Thyroid gland (tissue), 4 donors: ENCODE measurements around the gene LRRN4CL. TPM values are rescaled to one million over a fixed set of nuclear protein-coding genes. Genes with fewer than 3 reads are reported as not detected.
A peak's percentile ranks its signal among the peaks of the same experiment; 100 is the strongest.

Experiments
- DNase-seq, 2 donors: peaks; one replicate each; pipeline ENCODE4 v3.0.0-alpha.2; 2019
- H3K27ac ChIP-seq, 3 donors: fragments of 200-600 bp; sonication (generic); 1 replicate in 2 of 3; 2 replicates in 1 of 3; pipeline ENCODE4 v1.5.1; 2016 to 2019; ENCODE audit warnings: mild to moderate bottlenecking in 1 of 3, moderate library complexity in 1 of 3
- H3K27me3 ChIP-seq: fragments of 200-600 bp; sonication (generic); one replicate; pipeline ENCODE4 v1.5.1; 2019
- H3K36me3 ChIP-seq, 2 donors: fragments of 200-600 bp; sonication (generic); one replicate each; pipeline ENCODE4 v1.5.1; 2016 to 2019
- H3K4me1 ChIP-seq, 2 donors: fragments of 200-600 bp; sonication (generic); one replicate each; pipeline ENCODE4 v1.5.1; 2017 to 2019
- H3K4me3 ChIP-seq, 3 donors: fragments of 200-600 bp; sonication (generic); replicated peaks in 1 of 3; 1 replicate in 2 of 3; 2 replicates in 1 of 3; pipeline ENCODE4 v1.5.1; 2016; ENCODE audit warnings: mild to moderate bottlenecking in 1 of 3
- H3K9me3 ChIP-seq: fragments of 200-600 bp; sonication (generic); one replicate; pipeline ENCODE4 v1.5.1; 2017
- CTCF ChIP-seq, 6 experiments: fragments of 200-600 bp in 3 of 6; fragments of 450-650 bp in 3 of 6; sonication (generic) in 3 of 6; IDR thresholded peaks; one replicate each; pipeline ENCODE4 v1.5.1; 2016 to 2019; ENCODE audit warnings: antibody characterized with exemption in 6 of 6, mild to moderate bottlenecking in 2 of 6, inconsistent platforms in 1 of 6, moderate library complexity in 1 of 6
- POLR2A ChIP-seq, 2 donors: fragments of 450-650 bp; IDR thresholded peaks; one replicate each; pipeline ENCODE4 v1.6.1; 2017; ENCODE audit warnings: antibody characterized with exemption in 2 of 2, mild to moderate bottlenecking in 2 of 2, moderate library complexity in 1 of 2
- WGBS, 2 donors: methylation state at CpG; one replicate each; pipeline ENCODE4 v1.1.5; 2017; 5-methylcytosine and 5-hydroxymethylcytosine counted together
- intact Hi-C: fragments of 100-400 bp; cut with DNase I; formaldehyde crosslinking; loops from one replicate; pipeline ENCODE4 v1.15.1; 2023
- total RNA-seq, 4 donors: library from RNA; depleted of rRNA; stranded (reverse); fragments of >200 nt; gene quantifications; one replicate each; pipeline ENCODE4 v1.2.3, GENCODE V29; 2016

The LRRN4CL gene
- total RNA-seq, 4 donors from 2014 or later: 2.5 to 18.3 (median 9.0) TPM

- intact Hi-C loops: no loop called here
- TF ChIP-seq CTCF (IDR thresholded peaks at IDR 0.05): no peak
- no peak for TF ChIP-seq POLR2A (IDR thresholded peaks at IDR 0.05)
- Histone ChIP-seq H3K36me3 (no peaks in the 10 kb centered on the region), H3K27ac (no peak overlapping the region), H3K9me3 (no peaks in the 10 kb centered on the region), H3K27me3 (no peaks in the 10 kb centered on the region), H3K4me3 (no peak overlapping the region), H3K4me1 (peaks cover 22 to 37% of the 10 kb centered on the region in 2 donors)
- 70 to 85% methylated on average over 4 of the region's 4 CpGs for WGBS, 2 donors
- no peak for DNase-seq
These were observed 19.7 kb downstream of the LRRN4CL start for GRCh38 chr11:62669420-62670161.

GRCh38 chr11:62667460-62667859, 21.9 kb downstream of the LRRN4CL start:
- TF ChIP-seq POLR2A (IDR thresholded peaks at IDR 0.05): no peak
- TF ChIP-seq CTCF (IDR thresholded peaks at IDR 0.05): no peak
- Histone ChIP-seq H3K27ac (no peak overlapping the region), H3K4me1 (peaks cover 17 to 27% of the 10 kb centered on the region in 2 donors), H3K4me3 (no peak overlapping the region), H3K9me3 (no peaks in the 10 kb centered on the region), H3K36me3 (no peaks in the 10 kb centered on the region), H3K27me3 (no peaks in the 10 kb centered on the region)
- WGBS, 2 donors: 84 to 89% methylated on average over 2 of the region's 2 CpGs
- DNase-seq: no peak
- intact Hi-C loops: no loop called here

- no peak for DNase-seq
- TF ChIP-seq POLR2A (IDR thresholded peaks at IDR 0.05): no peak
- TF ChIP-seq CTCF (IDR thresholded peaks at IDR 0.05): no peak
- 47 to 56% methylated on average over 12 to 15 of the region's 16 CpGs for WGBS, 2 donors
- Histone ChIP-seq H3K9me3 (no peaks in the 10 kb centered on the region), H3K36me3 (no peaks in the 10 kb centered on the region), H3K4me3 (peak overlapping the region; percentile 61 to 93 (median 63)), H3K27ac (peak overlapping the region; percentile 56 to 79 (median 77)), H3K4me1 (peaks cover 15 to 23% of the 10 kb centered on the region in 2 donors), H3K27me3 (no peaks in the 10 kb centered on the region)
- intact Hi-C loops: no loop called here
These were observed 22.9 kb downstream of the LRRN4CL start for GRCh38 chr11:62666259-62666926.

GRCh38 chr11:62665599-62666258, 23.6 kb downstream of the LRRN4CL start:
- Histone ChIP-seq H3K36me3 (no peaks in the 10 kb centered on the region), H3K27me3 (no peaks in the 10 kb centered on the region), H3K4me1 (peaks cover 13 to 20% of the 10 kb centered on the region in 2 donors), H3K4me3 (peak overlapping the region; percentile 61 to 93 (median 63)), H3K9me3 (no peaks in the 10 kb centered on the region), H3K27ac (peak overlapping the region; percentile 56 to 79 (median 77))
- TF ChIP-seq POLR2A (IDR thresholded peaks at IDR 0.05): no peak
- no peak for TF ChIP-seq CTCF (IDR thresholded peaks at IDR 0.05)
- DNase-seq: peak; percentile 67
- 3 to 4% methylated on average over 31 to 36 of the region's 39 CpGs for WGBS, 2 donors
- intact Hi-C loops: no loop called here
